ENCODE measurements around the gene TNFAIP2.
"Not testable (repeated sequence)": the region's sequence is repeated elsewhere in the genome, so short reads cannot be mapped to it uniquely, and the experiment has no call there.

TNFAIP2 gene

DNA sequence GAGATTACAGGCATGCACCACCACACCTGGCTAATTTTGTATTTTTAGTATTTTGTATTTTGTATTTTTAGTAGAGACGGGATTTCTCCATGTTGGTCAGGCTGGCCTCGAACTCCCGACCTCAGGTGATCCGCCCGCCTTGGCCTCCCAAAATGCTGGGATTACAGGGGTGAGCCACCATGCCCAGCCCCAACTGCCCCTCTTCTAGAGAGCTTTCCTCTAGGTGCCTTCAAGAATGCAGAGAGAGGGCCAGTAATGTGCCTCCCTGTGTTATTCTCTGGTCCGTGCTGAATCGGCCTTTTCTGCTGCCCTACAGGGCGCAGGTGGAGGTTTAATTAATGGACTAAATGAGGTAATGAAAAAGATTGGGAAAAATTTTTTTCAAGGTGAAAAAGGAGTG lies 3.7 kb upstream of the TNFAIP2 start:
- not testable (repeated sequence) for ATAC-seq

GRCh38 chr14:103121121-103121845 lies 2.0 kb upstream of the TNFAIP2 start:
- peak; percentile 10; the same call in 2 of the 3 replicates for ATAC-seq
- TF ChIP-seq SNAI2 (CRISPR knock-in tag; IDR thresholded peaks at IDR 0.05) (no peak), CSRNP3 (CRISPR knock-in tag; IDR thresholded peaks at IDR 0.05) (no peak), ESRRG (CRISPR knock-in tag; IDR thresholded peaks at IDR 0.05) (no peak), TOX (CRISPR knock-in tag; IDR thresholded peaks at IDR 0.05; ENCODE audit: borderline replicate concordance) (no peak), ARNTL (CRISPR knock-in tag; IDR thresholded peaks at IDR 0.05; ENCODE audit: borderline replicate concordance, low read depth) (no peak), PPARA (CRISPR knock-in tag; IDR thresholded peaks at IDR 0.05; ENCODE audit: borderline replicate concordance) (no peak), ZNF70 (CRISPR knock-in tag; IDR thresholded peaks at IDR 0.05) (no peak), ZNF565 (CRISPR knock-in tag; conservative IDR thresholded peaks at IDR 0.05; ENCODE audit: low read depth) (no peak), TCF4 (CRISPR knock-in tag; IDR thresholded peaks at IDR 0.05; ENCODE audit: borderline replicate concordance) (no peak)
- TF ChIP-seq, protein P1, sequence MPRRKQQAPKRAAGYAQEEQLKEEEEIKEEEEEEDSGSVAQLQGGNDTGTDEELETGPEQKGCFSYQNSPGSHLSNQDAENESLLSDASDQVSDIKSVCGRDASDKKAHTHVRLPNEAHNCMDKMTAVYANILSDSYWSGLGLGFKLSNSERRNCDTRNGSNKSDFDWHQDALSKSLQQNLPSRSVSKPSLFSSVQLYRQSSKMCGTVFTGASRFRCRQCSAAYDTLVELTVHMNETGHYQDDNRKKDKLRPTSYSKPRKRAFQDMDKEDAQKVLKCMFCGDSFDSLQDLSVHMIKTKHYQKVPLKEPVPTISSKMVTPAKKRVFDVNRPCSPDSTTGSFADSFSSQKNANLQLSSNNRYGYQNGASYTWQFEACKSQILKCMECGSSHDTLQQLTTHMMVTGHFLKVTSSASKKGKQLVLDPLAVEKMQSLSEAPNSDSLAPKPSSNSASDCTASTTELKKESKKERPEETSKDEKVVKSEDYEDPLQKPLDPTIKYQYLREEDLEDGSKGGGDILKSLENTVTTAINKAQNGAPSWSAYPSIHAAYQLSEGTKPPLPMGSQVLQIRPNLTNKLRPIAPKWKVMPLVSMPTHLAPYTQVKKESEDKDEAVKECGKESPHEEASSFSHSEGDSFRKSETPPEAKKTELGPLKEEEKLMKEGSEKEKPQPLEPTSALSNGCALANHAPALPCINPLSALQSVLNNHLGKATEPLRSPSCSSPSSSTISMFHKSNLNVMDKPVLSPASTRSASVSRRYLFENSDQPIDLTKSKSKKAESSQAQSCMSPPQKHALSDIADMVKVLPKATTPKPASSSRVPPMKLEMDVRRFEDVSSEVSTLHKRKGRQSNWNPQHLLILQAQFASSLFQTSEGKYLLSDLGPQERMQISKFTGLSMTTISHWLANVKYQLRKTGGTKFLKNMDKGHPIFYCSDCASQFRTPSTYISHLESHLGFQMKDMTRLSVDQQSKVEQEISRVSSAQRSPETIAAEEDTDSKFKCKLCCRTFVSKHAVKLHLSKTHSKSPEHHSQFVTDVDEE (CRISPR knock-in tag; IDR thresholded peaks at IDR 0.05): no peak
- TF ChIP-seq, protein P2, sequence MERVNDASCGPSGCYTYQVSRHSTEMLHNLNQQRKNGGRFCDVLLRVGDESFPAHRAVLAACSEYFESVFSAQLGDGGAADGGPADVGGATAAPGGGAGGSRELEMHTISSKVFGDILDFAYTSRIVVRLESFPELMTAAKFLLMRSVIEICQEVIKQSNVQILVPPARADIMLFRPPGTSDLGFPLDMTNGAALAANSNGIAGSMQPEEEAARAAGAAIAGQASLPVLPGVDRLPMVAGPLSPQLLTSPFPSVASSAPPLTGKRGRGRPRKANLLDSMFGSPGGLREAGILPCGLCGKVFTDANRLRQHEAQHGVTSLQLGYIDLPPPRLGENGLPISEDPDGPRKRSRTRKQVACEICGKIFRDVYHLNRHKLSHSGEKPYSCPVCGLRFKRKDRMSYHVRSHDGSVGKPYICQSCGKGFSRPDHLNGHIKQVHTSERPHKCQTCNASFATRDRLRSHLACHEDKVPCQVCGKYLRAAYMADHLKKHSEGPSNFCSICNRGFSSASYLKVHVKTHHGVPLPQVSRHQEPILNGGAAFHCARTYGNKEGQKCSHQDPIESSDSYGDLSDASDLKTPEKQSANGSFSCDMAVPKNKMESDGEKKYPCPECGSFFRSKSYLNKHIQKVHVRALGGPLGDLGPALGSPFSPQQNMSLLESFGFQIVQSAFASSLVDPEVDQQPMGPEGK (CRISPR knock-in tag; IDR thresholded peaks at IDR 0.05; ENCODE audit: borderline replicate concordance): no peak
- TF ChIP-seq, protein P3, sequence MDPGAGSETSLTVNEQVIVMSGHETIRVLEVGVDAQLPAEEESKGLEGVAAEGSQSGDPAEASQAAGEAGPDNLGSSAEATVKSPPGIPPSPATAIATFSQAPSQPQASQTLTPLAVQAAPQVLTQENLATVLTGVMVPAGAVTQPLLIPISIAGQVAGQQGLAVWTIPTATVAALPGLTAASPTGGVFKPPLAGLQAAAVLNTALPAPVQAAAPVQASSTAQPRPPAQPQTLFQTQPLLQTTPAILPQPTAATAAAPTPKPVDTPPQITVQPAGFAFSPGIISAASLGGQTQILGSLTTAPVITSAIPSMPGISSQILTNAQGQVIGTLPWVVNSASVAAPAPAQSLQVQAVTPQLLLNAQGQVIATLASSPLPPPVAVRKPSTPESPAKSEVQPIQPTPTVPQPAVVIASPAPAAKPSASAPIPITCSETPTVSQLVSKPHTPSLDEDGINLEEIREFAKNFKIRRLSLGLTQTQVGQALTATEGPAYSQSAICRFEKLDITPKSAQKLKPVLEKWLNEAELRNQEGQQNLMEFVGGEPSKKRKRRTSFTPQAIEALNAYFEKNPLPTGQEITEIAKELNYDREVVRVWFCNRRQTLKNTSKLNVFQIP (CRISPR knock-in tag; IDR thresholded peaks at IDR 0.05; ENCODE audit: borderline replicate concordance, low read depth): no peak

DNA sequence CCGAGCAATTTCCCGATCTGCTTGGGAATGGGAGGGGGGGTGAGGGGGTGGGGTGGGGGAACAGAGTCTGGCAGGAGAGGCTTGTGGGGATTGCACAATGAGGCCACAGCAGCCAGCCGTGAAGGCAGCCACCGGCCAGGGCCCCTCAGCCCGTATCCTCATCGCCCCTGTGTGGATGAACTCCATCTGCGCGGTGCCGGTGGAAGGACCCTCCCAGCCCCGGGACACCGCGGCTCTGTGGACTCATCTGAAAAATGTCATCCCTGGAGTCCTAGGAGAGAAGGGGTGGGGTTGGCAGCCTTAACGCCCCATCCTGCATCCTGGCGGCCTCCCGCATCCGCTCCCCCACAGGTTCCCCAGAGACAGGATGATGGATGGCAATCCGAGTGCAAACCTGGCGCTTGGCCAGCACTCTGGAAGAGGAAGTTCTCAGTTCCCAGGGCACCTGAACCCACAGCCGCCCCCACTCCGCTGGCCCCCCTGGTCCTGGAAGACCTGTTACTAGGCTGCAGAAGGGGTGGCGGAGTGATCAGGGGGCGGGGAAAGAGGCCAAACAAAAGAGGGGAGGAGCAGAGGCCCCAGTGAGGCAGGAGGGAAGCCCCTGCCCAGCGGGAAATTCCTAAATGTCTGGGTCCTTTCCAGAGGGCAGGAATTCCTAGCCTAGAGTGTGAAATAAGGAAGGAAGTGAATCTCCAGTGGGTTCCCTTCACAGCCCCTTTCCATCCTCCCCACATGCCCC lies 1.2 kb upstream of the TNFAIP2 start:
- ATAC-seq: peak; percentile 73
- TF ChIP-seq TCF4 (CRISPR knock-in tag; IDR thresholded peaks at IDR 0.05; ENCODE audit: borderline replicate concordance): no peak
- TF ChIP-seq, protein P2 (CRISPR knock-in tag; IDR thresholded peaks at IDR 0.05; ENCODE audit: borderline replicate concordance): peak; percentile 77; the same call in 1 of the 2 replicates
- no peak for TF ChIP-seq CREB5 (CRISPR knock-in tag; IDR thresholded peaks at IDR 0.05; ENCODE audit: low read depth)

- ATAC-seq: peak; percentile 26
- no peak for TF ChIP-seq CSDC2 (CRISPR knock-in tag; IDR thresholded peaks at IDR 0.05)
- no peak for TF ChIP-seq ZC3H10 (CRISPR knock-in tag; IDR thresholded peaks at IDR 0.05)
- TF ChIP-seq, protein P2 (CRISPR knock-in tag; IDR thresholded peaks at IDR 0.05; ENCODE audit: borderline replicate concordance): no peak
- no peak for TF ChIP-seq CSRNP3 (CRISPR knock-in tag; IDR thresholded peaks at IDR 0.05)
- TF ChIP-seq ZNF70 (CRISPR knock-in tag; IDR thresholded peaks at IDR 0.05): no peak
- TF ChIP-seq ISL1 (CRISPR knock-in tag; IDR thresholded peaks at IDR 0.05): no peak
- TF ChIP-seq, protein P3 (CRISPR knock-in tag; IDR thresholded peaks at IDR 0.05; ENCODE audit: borderline replicate concordance, low read depth): no peak
These were observed 695 bp upstream of the TNFAIP2 start for GRCh38 chr14:103122585-103122946.

Measured in SK-N-SH treated with all-trans-retinoic acid at 6 μM for 48 hours (cell line).